NCI-H1048 (cell line): ENCODE results near the gene DEPDC5.
A peak's percentile ranks its signal among the peaks of the same experiment; 100 is the strongest.

ENCODE experiments used
- DNase-seq: peaks from one replicate; lab custom pipeline; 2025; lab: John Stamatoyannopoulos, UW

Gene DEPDC5

DNA sequence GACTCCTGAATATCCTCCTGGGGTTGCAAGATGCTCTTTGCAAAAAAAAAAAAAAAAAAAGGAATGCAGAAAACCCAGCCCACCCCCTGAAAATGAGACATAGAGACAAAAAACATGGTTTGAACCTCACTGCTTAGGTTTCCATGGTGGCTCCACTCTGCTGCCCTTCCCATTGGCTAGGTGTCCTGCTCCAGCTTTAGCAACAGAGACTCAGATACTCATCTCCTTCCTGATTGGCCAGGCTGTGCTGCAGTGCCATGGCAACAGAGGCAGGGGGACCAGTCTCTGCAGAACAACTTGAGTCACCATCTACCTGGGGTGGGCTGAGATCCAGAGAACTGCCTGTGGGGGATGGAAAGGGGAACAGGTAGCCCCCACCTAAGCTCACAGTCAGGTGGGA is 173.2 kb downstream of the DEPDC5 start:
- no peak for DNase-seq

DNA sequence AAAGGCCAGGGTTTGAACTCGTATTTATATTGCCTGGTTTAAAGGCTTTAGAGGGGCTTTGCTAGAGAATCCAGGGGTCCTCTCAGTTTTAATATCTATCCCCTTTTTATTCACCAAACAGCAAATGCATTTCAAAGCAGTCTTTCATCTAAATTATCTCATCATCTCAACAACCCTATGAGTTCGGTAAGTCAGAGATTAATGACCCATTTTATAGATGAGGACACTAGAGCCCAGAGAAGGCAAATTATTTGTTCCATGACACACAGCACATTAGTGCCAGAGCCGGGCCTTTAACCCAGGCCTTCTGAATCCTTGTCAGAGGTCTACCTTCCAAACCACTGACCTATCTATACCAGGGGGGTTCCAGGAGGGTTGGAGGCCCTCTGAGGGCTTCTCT is 173.7 kb downstream of the DEPDC5 start:
- DNase-seq: no peak

DNA sequence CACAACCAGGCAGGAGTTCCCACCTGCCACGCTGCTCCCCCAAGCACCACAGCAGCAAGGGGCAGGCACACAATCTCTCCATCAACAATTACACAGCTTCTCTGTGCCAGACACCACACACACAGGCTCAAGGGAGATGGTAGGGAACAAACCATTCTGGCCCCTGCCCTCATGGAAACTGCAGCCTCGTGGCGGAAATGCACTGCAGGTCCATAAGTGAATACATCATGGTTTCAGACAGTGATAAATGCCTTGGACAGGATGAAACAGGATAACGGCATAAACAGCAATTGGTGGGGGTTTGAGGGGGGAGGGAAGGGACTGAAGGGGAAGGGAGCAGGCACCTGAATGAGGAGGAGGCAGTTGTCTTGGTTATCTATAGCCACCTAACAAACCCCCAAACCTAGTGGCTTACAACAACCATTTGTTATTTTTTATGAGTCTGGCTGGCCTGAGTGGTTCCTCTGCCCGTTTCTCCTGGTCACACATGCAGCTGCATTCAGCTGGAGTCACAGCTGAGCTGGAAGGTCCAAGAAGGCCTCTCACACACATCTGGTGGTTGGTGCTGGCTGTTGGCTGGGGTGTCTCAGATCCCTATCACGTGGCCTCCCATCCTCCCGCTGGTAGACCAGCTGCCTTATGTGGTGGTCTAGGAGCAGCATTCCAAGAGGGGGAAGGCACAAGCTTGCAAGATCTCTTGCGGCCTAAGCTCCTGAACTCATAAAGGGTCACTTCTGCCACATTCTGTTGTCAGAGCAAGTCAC is 175.5 kb downstream of the DEPDC5 start:
- DNase-seq: no peak

DNA sequence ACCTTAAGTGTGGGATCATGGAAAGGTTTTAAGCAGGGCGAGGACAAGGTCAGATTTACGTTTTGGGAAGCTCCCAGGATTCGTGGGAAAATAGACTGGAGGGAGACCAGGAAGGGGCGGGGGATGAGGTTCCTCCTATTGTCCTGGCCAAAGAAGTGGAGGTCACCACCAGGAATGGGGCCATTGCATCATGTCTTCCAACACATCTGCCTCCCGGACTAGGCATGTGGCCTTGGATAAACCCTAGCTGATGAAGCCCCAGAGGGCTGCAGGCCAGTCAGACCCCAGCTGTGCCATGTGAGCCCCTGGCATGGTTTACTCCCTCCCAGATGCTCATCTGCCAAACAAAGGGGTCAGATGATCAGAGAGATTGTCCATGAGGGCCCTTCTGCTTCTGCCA is 179.0 kb downstream of the DEPDC5 start:
- DNase-seq: no peak

DNA sequence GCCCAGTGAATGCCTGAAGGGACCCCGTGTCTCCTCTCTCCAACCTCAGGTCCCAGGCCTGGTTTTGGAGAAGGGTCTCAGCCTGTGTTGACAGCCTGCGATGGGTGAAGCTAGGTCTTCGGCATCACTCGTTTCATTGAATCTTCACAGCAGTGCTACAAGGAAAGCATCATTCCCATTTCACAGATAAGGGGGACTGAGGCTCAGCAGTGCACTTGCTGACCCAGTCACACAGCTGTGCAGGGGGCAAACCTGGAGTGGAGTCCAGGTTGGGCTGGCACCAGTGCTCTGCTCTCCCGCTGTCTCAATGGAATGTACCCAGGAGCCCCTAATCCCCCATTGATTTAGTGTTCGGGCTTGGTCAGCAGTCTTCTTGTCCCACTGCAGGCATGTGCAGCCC is 179.6 kb downstream of the DEPDC5 start:
- no peak for DNase-seq

DNA sequence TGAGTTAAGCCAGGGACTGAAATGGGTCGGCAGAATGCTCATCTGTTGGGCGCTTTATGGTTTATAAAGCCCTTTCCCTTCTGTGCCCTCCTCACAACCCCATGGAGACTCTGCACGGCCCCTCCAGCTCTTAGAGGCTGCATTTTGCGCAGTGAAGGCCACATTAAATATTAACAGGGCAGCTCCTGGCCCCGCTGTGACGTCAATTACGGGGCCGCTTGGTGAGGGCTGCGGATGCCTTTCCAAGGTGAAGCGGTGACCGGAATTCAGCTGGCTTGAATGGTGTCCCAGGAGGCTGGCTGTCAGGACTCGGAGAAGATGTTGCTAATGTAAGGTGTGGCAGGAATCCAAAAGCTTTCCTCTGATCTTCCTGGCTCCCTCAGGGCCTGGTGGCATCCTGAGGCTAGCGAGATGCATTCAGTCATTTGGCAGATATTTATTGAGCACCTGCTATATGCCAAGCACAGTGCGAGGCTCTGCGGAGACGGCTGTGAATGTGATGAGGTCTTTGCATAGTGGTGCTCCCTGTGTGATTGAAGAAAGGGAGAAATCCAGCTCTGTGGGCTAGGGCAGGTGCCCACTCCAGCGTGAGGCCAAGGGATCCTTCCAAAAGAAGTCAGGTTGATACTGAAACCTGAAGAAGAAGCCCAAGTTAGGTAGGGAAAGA is 180.1 kb downstream of the DEPDC5 start:
- DNase-seq: no peak

DNA sequence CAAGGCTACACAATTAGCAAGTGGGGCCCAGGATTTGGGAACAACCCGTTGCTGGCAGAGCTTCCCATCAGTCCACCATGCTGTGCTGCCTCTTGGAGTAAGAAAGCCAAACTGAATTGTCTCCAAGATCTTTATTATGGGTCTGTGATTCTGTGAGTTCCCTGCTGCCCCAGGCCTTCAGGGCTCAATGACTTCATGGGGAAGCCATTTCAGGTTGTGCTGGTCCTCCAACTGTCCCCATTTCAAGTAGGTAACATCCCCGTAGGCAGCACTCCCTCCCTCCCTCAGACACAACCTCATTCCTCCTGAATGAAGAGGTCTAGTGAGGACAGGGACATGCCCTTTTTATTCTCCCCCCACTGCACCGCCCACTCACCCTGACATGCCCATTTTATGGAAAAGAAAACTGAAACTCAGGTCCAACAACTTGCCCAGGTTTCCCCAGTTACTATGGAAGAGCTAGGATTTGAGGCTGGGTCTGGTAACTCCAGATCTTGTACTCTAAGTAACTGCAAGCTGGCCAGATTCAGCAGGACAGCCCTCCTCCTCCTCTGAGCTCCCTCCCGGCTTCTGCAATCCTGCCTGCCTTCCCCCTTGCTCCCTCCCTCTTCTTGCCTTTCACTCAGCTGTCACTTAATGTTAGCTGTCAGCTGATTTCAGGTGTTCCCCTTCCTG is 182.3 kb downstream of the DEPDC5 start:
- no peak for DNase-seq

DNA sequence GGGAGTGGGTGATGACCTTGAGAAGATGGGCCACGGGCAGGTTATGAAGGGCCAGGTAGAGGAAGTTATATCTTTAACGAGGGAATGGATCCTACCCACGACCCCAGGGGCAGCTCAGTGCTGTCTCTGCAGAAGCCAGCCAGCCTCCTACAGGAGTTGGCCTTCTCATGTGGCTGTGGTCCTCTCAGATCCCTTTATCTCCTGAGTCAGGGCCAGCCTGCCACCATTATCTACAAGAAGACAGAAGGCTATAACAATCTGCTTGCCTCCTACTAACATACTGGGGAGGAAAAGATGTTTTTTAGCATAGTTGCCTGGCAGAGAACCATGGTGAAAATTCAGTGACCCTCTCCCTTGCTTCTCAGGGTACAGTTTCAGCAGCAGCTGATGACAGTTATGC is 183.5 kb downstream of the DEPDC5 start:
- DNase-seq: no peak

DNA sequence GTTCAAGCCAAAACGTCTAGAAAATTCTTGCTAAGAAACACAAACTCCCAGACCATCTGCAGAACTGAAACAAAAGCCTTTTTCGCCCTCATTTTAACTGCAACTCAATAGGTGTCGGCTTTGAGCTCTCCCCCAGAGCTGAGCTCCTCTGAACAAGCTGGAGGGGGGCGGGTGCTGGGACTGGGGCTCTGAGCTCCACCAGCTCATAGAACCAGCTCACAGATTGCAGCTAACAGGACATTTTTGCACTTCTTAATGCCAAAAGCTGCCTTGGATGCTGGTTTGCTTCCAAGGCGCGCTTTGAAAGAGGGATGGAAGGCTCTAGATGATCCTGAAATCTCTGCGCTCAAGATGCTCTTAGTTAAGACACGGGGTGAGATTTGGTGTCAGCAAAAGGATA is 184.5 kb downstream of the DEPDC5 start:
- no peak for DNase-seq

DNA sequence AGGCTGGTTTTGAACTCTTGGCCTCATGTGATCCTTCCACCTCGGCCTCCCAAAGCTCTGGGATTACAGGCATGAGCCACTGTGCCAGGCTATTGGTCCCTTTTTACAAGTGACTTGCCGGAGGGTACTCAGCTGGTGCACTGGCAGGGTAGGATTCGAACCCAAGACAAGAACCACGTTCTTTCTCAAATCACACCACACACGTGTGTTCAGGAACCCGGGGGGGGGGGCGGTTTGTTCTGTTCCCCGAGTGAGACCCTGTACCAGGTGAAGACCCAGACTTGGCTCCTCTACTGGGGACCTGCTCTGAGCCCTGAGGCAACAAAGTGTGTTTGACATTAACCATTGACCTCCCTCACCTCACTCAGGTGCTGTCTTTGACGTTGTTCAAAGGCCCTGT is 186.7 kb downstream of the DEPDC5 start:
- no peak for DNase-seq

DNA sequence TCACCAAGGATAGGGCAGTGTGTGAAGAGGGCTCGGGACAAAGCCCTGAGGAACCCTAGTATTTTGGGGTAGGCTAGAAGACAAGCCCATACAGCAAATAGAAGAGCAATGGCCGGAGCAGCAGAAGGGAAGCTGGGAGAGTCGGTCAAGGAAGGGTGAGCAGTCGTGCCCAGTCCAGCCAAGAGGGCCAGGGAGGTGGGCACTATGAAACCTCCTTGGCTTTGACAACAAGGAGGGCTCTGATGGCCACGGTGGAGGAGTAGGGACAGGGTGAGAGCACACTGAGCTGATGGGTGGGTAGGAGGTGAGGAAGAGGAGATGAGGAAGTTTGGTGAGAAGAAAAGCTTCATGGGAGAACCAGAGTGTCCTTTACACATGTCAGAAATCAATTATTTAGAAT is 188.3 kb downstream of the DEPDC5 start:
- no peak for DNase-seq

DNA sequence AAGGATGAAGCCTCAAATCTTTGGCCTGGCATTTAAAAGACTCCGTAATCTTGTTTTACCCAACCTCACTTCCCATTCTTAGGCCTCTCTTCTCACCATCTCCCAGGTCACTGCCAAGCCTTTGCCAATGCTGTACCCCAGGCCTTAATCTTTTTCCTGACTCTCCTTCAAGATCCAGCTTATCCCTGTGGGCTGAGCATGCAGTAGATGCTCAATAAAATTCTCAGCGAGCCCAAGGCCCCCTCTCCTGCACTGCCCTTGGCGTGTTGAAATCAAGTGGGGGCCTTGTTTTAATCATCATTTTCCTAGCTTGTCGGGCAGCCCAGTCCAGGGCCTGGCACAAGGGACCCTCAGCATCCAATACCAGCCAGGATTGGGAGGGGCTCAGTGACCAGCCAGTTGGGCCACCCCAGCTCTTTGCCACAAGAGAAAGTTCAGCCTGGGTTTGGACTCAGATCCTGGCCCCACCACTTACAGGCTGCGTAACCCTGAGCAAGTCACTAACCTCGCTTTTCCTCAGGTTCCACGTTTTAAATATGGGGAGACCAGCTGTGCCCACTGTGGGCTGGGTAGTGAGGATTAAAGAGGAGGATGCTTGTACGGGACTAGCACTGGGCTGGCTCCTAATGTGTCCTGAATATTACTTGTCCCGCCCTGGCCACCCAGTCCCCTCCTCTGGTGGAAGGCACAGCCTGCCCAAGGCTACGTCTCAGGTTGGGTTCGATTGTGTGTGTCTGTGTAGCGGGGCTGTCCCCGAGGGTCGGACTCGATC is 189.6 kb downstream of the DEPDC5 start:
- DNase-seq: no peak

DNA sequence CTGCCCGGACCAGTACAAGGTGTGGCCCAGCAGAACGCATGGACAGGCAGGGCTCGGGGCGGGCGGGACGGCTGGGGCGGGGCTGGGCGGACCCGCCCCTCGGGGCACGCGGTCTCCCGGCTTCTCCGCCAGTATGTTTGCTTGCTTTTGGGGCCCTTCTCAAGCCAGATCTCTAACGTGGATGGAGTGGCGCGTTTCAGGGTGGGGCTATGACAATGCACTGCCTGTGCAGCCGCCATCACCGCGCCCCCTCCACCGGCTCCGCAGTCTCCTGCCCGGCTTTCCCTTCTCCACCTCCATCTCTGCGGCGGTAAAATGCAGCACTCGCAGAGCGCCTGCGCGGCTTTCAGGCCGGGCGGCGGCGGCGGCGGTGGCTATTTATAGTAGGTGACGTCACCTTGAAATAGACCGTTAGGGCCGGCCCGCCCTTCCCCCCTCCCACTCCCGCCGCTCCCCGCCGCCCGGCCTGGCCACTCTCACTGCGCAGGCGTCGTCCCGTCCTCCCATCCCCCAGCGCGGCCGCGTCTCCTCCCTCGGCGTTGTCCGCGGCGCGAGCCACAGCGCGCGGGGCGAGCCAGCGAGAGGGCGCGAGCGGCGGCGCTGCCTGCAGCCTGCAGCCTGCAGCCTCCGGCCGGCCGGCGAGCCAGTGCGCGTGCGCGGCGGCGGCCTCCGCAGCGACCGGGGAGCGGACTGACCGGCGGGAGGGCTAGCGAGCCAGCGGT is 190.3 kb downstream of the DEPDC5 start, which contains the start of gene YWHAH:
Gene YWHAH, plus strand, starts transcription at position 558 of the 722 bp plus-strand sequence. CDS start 199 bp downstream, outside the sequence.
- peak; percentile 85 for DNase-seq

DNA sequence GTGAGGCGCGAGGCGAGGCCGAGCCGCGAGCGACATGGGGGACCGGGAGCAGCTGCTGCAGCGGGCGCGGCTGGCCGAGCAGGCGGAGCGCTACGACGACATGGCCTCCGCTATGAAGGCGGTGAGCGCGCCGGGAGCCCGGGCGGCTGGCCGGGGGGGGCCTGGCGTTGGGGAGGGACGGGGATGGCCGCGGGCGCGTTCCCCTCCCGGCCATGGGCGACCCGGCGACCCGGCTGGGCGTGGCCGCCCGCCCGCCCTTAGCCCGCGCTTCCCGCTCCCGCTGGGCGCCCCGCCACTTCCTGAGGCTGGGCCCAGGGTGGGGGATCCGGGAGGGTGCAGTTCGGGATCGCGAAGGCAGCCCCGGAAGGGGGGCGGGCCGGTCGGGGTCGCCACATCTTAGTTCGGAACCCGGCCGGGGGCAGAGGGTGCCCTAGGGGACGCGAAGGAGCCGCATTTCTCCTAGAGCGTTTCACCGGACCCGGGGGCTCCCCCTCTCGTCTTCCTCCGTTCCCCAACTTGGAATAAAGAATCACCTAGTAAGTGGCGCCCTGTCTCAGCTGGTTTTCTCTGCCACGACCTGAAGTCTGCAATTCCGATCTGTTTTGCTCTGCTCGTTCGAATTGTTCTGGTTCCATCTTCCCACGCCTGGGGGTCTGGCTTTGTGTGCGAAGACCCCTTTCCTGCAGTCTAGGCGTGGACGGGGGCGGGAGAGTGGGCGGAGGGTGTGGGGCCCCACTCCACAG is 191.1 kb downstream of the DEPDC5 start:
- DNase-seq: no peak

DNA sequence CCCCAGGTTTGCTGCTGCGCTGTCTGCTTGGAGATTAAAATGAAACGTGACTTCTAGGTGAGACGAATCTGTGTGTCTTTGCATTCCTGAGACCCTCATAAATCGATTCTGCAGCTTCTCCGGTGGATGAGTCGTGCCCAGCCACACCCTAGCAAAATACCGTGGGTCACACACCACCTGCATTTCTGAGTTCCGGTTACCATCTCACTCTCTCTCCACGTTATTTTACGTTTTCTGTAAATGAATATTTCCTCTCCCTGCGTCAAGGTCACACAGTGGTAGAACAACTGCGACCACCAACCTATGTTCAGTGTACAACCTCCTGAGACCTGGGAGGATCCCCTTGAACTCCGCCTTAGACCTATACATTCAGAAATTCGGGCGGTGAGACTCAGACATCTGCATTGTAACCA is 191.6 kb downstream of the DEPDC5 start:
- no peak for DNase-seq

DNA sequence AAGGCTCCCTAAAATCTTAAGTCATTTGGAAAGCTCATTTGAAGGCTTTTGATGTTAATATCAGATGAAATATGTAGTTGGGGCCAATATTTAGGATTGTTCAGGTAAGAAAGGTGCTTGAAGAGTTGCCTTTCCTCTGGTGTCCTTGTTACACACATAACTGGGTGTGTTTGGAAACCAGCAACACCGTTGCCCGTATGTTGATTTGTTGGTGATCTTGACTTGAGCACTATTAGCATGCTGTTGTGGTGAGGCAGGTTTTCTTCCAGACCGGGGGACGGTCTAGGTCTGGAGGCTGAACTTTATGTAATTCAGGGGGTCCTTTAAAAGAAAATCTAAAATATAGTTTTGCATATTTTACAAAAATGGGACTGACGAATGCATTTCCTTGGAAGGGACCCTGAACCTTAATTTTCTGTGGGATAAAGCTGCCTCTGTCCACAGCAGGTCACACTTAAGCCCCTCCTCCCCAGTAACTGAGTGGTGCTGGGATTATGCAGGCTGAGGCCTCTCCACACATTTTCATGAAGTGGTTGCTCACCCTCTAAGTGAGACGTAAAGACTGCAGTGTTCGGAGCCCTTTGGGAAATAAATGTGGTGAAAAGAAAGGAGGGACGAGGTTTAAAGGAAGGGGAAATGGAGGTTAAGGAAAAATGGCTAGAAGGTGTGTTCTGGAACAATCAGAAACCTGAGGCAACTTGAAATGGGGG is 192.3 kb downstream of the DEPDC5 start:
- no peak for DNase-seq

DNA sequence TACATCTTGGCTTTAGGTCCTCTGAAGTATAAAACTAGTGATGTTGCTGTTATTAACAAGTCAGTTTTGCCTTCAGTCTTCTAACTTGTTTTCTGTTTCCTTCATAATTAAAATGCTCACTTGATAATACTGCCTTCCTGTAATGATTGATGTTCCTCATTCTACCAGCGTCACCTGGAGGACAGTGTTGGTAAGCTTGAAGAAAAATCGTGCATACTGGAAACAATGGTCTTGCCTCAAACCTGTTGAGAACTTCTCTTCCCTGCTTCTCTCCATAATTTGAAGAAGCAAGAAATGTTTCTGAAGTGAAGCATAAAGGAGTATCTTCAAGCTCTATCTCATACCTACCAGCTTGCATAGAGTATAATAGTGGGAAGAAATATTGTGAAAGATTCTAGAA is 193.5 kb downstream of the DEPDC5 start:
- no peak for DNase-seq

DNA sequence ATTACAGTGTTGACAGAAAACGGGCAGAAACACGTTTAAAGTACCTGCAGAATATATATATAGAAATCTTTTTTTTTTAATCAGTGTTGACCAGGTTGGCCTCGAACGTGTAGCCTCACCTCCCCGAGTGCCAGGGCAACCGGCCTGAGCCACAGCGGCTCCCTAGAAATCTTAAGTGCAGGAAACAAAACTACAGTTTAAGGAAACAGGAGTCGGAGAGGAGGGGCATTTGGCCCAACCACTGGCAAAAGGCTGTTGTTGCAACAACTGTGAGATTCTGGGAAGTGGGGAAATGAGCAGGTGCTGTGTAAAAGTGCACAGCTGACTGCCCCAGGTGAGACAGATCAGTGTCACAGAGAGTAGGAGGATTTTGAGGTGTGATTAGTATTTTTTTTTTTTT is 194.2 kb downstream of the DEPDC5 start:
- DNase-seq: no peak

DNA sequence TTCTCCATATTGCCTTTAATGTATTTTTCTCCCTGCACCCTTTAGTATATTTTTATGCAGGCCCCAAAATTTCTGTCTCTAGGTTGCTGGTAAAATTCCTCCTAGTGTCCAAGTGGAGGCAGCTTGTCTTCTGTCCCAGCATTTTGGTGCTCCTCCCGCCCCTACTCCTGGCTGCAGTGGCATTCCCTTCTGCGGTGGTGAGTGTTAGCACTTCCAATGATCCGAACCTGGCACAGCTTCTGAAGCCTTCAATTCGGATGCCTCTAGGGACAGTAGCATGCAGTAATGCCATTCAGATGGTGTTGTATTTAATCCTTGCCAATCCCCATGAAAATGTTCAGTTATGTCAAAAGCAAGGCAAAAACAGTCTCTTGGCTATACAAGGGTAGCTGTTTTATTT is 196.4 kb downstream of the DEPDC5 start:
- DNase-seq: no peak
